Lower leg skin (tissue), 3 donors: Measurements from ENCODE around the gene TMEM214.

Source experiments
- POLR2A ChIP-seq, 2 donors: fragments of 450-650 bp; IDR thresholded peaks; one replicate each; pipeline ENCODE4 v1.6.1; 2016 to 2017; ENCODE audit warnings: antibody characterized with exemption in 2 of 2, mild to moderate bottlenecking in 1 of 2, moderate library complexity in 1 of 2
- TF ChIP-seq, protein P1 (sequence below), 3 donors: fragments of 450-650 bp; IDR thresholded peaks; one replicate each; pipeline ENCODE4 v1.5.1; 2016; ENCODE audit warnings: antibody characterized with exemption in 3 of 3, mild to moderate bottlenecking in 3 of 3, moderate library complexity in 2 of 3

DNA sequence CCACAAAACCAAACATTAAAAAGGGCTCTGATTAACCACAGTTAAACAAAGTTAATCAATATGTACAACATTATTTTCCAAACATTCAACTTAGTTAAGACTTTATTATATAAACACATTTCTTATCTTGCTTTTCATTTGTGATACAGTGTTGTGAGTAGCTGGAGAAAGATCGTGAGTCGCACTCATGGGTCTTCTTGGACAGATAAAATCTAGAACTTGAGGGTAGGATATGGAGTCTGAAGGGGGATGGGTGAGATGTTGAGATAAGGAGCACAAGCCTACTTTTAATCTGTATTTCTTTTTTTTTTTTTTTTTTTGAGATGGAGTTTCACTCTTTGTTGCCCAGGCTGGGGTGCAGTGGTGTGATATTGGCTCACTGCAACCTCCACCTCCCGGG lies 22.6 kb upstream of the TMEM214 start:
- TF ChIP-seq, protein P1, sequence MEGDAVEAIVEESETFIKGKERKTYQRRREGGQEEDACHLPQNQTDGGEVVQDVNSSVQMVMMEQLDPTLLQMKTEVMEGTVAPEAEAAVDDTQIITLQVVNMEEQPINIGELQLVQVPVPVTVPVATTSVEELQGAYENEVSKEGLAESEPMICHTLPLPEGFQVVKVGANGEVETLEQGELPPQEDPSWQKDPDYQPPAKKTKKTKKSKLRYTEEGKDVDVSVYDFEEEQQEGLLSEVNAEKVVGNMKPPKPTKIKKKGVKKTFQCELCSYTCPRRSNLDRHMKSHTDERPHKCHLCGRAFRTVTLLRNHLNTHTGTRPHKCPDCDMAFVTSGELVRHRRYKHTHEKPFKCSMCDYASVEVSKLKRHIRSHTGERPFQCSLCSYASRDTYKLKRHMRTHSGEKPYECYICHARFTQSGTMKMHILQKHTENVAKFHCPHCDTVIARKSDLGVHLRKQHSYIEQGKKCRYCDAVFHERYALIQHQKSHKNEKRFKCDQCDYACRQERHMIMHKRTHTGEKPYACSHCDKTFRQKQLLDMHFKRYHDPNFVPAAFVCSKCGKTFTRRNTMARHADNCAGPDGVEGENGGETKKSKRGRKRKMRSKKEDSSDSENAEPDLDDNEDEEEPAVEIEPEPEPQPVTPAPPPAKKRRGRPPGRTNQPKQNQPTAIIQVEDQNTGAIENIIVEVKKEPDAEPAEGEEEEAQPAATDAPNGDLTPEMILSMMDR (IDR thresholded peaks at IDR 0.05), result no peak
- TF ChIP-seq POLR2A (IDR thresholded peaks at IDR 0.05), result no peak
